ENCODE measurements around the gene FAM170B. TPM values are rescaled to one million over a fixed set of nuclear protein-coding genes. Genes with fewer than 3 reads are reported as not detected.

Gene FAM170B
- total and polyA plus RNA-seq, 9 of the 15 experiments (the other 6 are each of a cell fraction or from before 2014, with no cell fraction given) = 0.11 to 0.21 TPM; not detected in 7

- intact Hi-C loops (cut with micrococcal nuclease) = no loop called here
- H3K4me1 ChIP-seq (replicated peaks in 1 of 2; ENCODE audit: control insufficient read depth in 2 of 2, insufficient read depth in 2 of 2, low read length in 2 of 2) = no peaks in the 10 kb centered on the region; a peak in 1 of 5 replicates
- BruUV-seq (replicated peaks) = no TSS peak
- no peak overlapping the region for H3K9ac ChIP-seq (ENCODE audit: insufficient read depth in 1 of 2, low read depth in 2 of 2, low read length in 2 of 2)
- ChIA-PET POLR2A (interaction anchor here (1.3 kb wide), 1 partner anchor 11 kb away, joined by 4 read pairs; no protein-coding TSS in a partner anchor), CTCF (ENCODE audit: low intra/inter-chr PET ratio) (no interaction called here)
- no peak overlapping the region for H3K4me2 ChIP-seq (ENCODE audit: insufficient read depth, low read length)
- H3K4me3 ChIP-seq = no peak overlapping the region
- H2AFZ ChIP-seq (ENCODE audit: low read depth, low read length) = no peak overlapping the region
- FAIRE-seq (no peak), DNase-seq (ENCODE audit: extremely low read depth in 1 of 4, low spot score in 3 of 4) (no peak), ATAC-seq (no peak)
- in situ Hi-C loops (cut with MboI) = no loop called here
- H3K27me3 ChIP-seq (ENCODE audit: control insufficient read depth in 2 of 2, insufficient read depth in 2 of 2, low read length in 2 of 2) = no peaks in the 10 kb centered on the region
- no peaks in the 10 kb centered on the region for H4K20me1 ChIP-seq (replicated peaks; ENCODE audit: control insufficient read depth, insufficient read depth, low read length)
- H3K27ac ChIP-seq (ENCODE audit: extremely low read depth, low read depth, low read length) = no peak overlapping the region
- no peaks in the 10 kb centered on the region for H3K79me2 ChIP-seq (ENCODE audit: control insufficient read depth, insufficient read depth, low read length)
- peaks cover 2% of the 10 kb centered on the region for H3K9me1 ChIP-seq (ENCODE audit: control insufficient read depth, insufficient read depth, low read length)
- 27% methylated on average over 3 of the region's 3 CpGs for WGBS (ENCODE audit: insufficient coverage, low coverage, missing lambda C conversion rate)
- H3K9me3 ChIP-seq (replicated peaks; ENCODE audit: control insufficient read depth, insufficient read depth, low read depth, low read length) = no peaks in the 10 kb centered on the region; the same call in 1 of the 2 replicates
- no peaks in the 10 kb centered on the region for H3K36me3 ChIP-seq (ENCODE audit: control insufficient read depth, insufficient read depth, low read length)
- no peak for TF ChIP-seq TGIF2 (CRISPR knock-in tag; IDR thresholded peaks at IDR 0.05)
- no peak for TF ChIP-seq ZHX1 (conservative IDR thresholded peaks at IDR 0.05; ENCODE audit: low read length)
- no peak for TF ChIP-seq ZNF12 (CRISPR knock-in tag; IDR thresholded peaks at IDR 0.05)
- TF ChIP-seq, protein P1, sequence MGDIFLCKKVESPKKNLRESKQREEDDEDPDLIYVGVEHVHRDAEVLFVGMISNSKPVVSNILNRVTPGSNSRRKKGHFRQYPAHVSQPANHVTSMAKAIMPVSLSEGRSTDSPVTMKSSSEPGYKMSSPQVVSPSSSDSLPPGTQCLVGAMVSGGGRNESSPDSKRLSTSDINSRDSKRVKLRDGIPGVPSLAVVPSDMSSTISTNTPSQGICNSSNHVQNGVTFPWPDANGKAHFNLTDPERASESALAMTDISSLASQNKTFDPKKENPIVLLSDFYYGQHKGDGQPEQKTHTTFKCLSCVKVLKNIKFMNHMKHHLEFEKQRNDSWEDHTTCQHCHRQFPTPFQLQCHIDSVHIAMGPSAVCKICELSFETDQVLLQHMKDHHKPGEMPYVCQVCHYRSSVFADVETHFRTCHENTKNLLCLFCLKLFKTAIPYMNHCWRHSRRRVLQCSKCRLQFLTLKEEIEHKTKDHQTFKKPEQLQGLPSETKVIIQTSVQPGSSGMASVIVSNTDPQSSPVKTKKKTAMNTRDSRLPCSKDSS (IDR thresholded peaks at IDR 0.05; ENCODE audit: low read depth, partially characterized antibody) = peak; percentile 59
- TF ChIP-seq MAFF (IDR thresholded peaks at IDR 0.05; ENCODE audit: low read length) = no peak
- TF ChIP-seq IRF9 (tag; IDR thresholded peaks at IDR 0.05) = no peak
- TF ChIP-seq, protein P2, sequence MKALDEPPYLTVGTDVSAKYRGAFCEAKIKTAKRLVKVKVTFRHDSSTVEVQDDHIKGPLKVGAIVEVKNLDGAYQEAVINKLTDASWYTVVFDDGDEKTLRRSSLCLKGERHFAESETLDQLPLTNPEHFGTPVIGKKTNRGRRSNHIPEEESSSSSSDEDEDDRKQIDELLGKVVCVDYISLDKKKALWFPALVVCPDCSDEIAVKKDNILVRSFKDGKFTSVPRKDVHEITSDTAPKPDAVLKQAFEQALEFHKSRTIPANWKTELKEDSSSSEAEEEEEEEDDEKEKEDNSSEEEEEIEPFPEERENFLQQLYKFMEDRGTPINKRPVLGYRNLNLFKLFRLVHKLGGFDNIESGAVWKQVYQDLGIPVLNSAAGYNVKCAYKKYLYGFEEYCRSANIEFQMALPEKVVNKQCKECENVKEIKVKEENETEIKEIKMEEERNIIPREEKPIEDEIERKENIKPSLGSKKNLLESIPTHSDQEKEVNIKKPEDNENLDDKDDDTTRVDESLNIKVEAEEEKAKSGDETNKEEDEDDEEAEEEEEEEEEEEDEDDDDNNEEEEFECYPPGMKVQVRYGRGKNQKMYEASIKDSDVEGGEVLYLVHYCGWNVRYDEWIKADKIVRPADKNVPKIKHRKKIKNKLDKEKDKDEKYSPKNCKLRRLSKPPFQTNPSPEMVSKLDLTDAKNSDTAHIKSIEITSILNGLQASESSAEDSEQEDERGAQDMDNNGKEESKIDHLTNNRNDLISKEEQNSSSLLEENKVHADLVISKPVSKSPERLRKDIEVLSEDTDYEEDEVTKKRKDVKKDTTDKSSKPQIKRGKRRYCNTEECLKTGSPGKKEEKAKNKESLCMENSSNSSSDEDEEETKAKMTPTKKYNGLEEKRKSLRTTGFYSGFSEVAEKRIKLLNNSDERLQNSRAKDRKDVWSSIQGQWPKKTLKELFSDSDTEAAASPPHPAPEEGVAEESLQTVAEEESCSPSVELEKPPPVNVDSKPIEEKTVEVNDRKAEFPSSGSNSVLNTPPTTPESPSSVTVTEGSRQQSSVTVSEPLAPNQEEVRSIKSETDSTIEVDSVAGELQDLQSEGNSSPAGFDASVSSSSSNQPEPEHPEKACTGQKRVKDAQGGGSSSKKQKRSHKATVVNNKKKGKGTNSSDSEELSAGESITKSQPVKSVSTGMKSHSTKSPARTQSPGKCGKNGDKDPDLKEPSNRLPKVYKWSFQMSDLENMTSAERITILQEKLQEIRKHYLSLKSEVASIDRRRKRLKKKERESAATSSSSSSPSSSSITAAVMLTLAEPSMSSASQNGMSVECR (CRISPR knock-in tag; IDR thresholded peaks at IDR 0.05) = no peak
- TF ChIP-seq ADNP (tag; IDR thresholded peaks at IDR 0.05) = peak; percentile 61; the same call in 1 of the 2 replicates
- TF ChIP-seq ESRRA (IDR thresholded peaks at IDR 0.05; ENCODE audit: borderline replicate concordance, low read depth) = no peak
- TF ChIP-seq ZNF384 (IDR thresholded peaks at IDR 0.05; ENCODE audit: low read depth, low read length) = no peak
- TF ChIP-seq HNRNPL (IDR thresholded peaks at IDR 0.05; ENCODE audit: low read depth, low read length) = no peak
- no peak for TF ChIP-seq ZC3H11A (IDR thresholded peaks at IDR 0.05; ENCODE audit: low read depth, low read length)
- no peak for TF ChIP-seq TCFL5 (CRISPR knock-in tag; conservative IDR thresholded peaks at IDR 0.05)
Measured at GRCh38 chr10:49086889-49087288, 46.9 kb downstream of the FAM170B start.

Data from K562 (cell line).